HEK293 (cell line): Measurements from ENCODE around the gene ADCY6.
A peak's percentile ranks its signal among the peaks of the same experiment; 100 is the strongest.

Source experiments
- FEZF1 ChIP-seq: fragments of 450-650 bp; formaldehyde crosslinking; IDR thresholded peaks from 2 replicates; pipeline ENCODE4 v1.5.1; 2016; ENCODE audit warnings: missing biosample characterization, missing genetic modification characterization
- IKZF3 ChIP-seq: fragments of 450-650 bp; IDR thresholded peaks from 2 replicates; pipeline ENCODE4 v1.5.0; 2018; ENCODE audit warnings: missing biosample characterization, mild to moderate bottlenecking, missing genetic modification characterization, moderate library complexity
- PRDM1 ChIP-seq: fragments of 450-650 bp; formaldehyde crosslinking; IDR thresholded peaks from 2 replicates; pipeline ENCODE4; 2016; ENCODE audit warnings: missing biosample characterization, missing genetic modification characterization
- SCRT2 ChIP-seq: fragments of 450-650 bp; formaldehyde crosslinking; IDR thresholded peaks from 2 replicates; pipeline ENCODE4 v1.5.1; 2016; ENCODE audit warnings: missing biosample characterization, missing genetic modification characterization
- ZFHX2 ChIP-seq: fragments of 450-650 bp; formaldehyde crosslinking; conservative IDR thresholded peaks from 2 replicates; pipeline ENCODE4 v1.5.1; 2016; ENCODE audit warnings: missing biosample characterization, missing genetic modification characterization
- ZFP69B ChIP-seq: fragments of 450-650 bp; formaldehyde crosslinking; IDR thresholded peaks from 2 replicates; pipeline ENCODE4 v1.5.1; 2016; ENCODE audit warnings: missing biosample characterization, missing genetic modification characterization
- ZNF121 ChIP-seq: fragments of 450-650 bp; formaldehyde crosslinking; IDR thresholded peaks from 2 replicates; pipeline ENCODE4 v1.5.1; 2016; ENCODE audit warnings: missing biosample characterization, missing genetic modification characterization
- ZNF2 ChIP-seq: fragments of 450-650 bp; formaldehyde crosslinking; IDR thresholded peaks from 2 replicates; pipeline ENCODE4 v1.5.1; 2016; ENCODE audit warnings: missing biosample characterization, missing genetic modification characterization
- ZNF202 ChIP-seq: fragments of 450-650 bp; formaldehyde crosslinking; IDR thresholded peaks from 2 replicates; pipeline ENCODE4 v1.5.1; 2016; ENCODE audit warnings: missing biosample characterization, missing genetic modification characterization, borderline replicate concordance
- ZNF214 ChIP-seq: fragments of 450-650 bp; formaldehyde crosslinking; IDR thresholded peaks from 2 replicates; pipeline ENCODE4 v1.5.1; 2017; ENCODE audit warnings: missing biosample characterization, mild to moderate bottlenecking, missing genetic modification characterization, borderline replicate concordance
- ZNF426 ChIP-seq: fragments of 450-650 bp; formaldehyde crosslinking; IDR thresholded peaks from 2 replicates; pipeline ENCODE4 v1.5.1; 2017; ENCODE audit warnings: missing biosample characterization, missing genetic modification characterization, mild to moderate bottlenecking, inconsistent platforms, moderate library complexity
- ZNF558 ChIP-seq: fragments of 450-650 bp; formaldehyde crosslinking; IDR thresholded peaks from 2 replicates; pipeline ENCODE4 v1.5.1; 2016; ENCODE audit warnings: missing biosample characterization, missing genetic modification characterization
- ZNF747 ChIP-seq: fragments of 450-650 bp; formaldehyde crosslinking; IDR thresholded peaks from 2 replicates; pipeline ENCODE4 v1.5.1; 2016; ENCODE audit warnings: missing biosample characterization, missing genetic modification characterization
- TF ChIP-seq, protein P1 (sequence below): fragments of 450-650 bp; formaldehyde crosslinking; IDR thresholded peaks from 2 replicates; pipeline ENCODE4 v1.5.1; 2016; ENCODE audit warnings: missing biosample characterization, missing genetic modification characterization
- TF ChIP-seq, protein P2 (sequence below): fragments of 450-650 bp; formaldehyde crosslinking; IDR thresholded peaks from 2 replicates; pipeline ENCODE4 v1.5.1; 2016; ENCODE audit warnings: missing biosample characterization, missing genetic modification characterization, low read depth
- TF ChIP-seq, protein P3 (sequence below): fragments of 450-650 bp; formaldehyde crosslinking; IDR thresholded peaks from 2 replicates; pipeline ENCODE4 v1.5.1; 2016; ENCODE audit warnings: missing biosample characterization, missing genetic modification characterization
- TF ChIP-seq, protein P4 (sequence below): fragments of 450-650 bp; formaldehyde crosslinking; IDR thresholded peaks from 2 replicates; pipeline ENCODE4 v1.5.1; 2016; ENCODE audit warnings: missing biosample characterization, missing genetic modification characterization, borderline replicate concordance
- TF ChIP-seq, protein P5 (sequence below): fragments of 450-650 bp; formaldehyde crosslinking; IDR thresholded peaks from 2 replicates; pipeline ENCODE4 v1.5.1; 2017; ENCODE audit warnings: missing biosample characterization, missing genetic modification characterization
- TF ChIP-seq, protein P6 (sequence below): fragments of 450-650 bp; formaldehyde crosslinking; IDR thresholded peaks from 2 replicates; pipeline ENCODE4 v1.5.1; 2016; ENCODE audit warnings: missing biosample characterization, missing genetic modification characterization
- TF ChIP-seq, protein P7 (sequence below): fragments of 450-650 bp; formaldehyde crosslinking; IDR thresholded peaks from 2 replicates; pipeline ENCODE4 v1.5.1; 2016; ENCODE audit warnings: missing biosample characterization, missing genetic modification characterization

ADCY6 gene

DNA sequence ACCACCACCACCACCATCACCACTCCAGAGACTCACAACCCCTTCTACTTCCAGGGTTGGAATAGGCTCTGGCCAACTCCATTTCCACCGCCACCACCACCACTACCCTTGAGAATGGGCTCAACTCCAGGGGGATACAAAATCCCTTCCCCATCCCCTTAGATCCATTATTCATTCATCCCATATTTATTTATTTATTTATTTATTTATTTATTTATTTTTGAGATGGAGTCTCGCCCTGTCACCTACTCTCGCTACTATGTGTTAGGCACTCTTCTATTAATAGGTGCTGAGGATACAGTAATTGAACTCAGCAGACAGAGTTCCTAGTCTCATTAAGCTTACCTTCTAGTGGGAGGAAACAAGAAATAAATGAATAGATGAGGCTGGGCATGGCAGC, 4.8 kb upstream of the ADCY6 start (continued):
- TF ChIP-seq, protein P1, sequence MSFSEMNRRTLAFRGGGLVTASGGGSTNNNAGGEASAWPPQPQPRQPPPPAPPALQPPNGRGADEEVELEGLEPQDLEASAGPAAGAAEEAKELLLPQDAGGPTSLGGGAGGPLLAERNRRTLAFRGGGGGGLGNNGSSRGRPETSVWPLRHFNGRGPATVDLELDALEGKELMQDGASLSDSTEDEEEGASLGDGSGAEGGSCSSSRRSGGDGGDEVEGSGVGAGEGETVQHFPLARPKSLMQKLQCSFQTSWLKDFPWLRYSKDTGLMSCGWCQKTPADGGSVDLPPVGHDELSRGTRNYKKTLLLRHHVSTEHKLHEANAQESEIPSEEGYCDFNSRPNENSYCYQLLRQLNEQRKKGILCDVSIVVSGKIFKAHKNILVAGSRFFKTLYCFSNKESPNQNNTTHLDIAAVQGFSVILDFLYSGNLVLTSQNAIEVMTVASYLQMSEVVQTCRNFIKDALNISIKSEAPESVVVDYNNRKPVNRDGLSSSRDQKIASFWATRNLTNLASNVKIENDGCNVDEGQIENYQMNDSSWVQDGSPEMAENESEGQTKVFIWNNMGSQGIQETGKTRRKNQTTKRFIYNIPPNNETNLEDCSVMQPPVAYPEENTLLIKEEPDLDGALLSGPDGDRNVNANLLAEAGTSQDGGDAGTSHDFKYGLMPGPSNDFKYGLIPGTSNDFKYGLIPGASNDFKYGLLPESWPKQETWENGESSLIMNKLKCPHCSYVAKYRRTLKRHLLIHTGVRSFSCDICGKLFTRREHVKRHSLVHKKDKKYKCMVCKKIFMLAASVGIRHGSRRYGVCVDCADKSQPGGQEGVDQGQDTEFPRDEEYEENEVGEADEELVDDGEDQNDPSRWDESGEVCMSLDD (tag by site-specific recombination) = no peak
- TF ChIP-seq IKZF3 (no peak), FEZF1 (tag by site-specific recombination) (no peak), ZNF426 (peak; percentile 59), SCRT2 (tag by site-specific recombination) (no peak), ZNF214 (tag by site-specific recombination) (no peak), PRDM1 (tag by site-specific recombination) (no peak), ZFP69B (tag by site-specific recombination) (no peak), ZFHX2 (tag by site-specific recombination) (no peak), ZNF747 (tag by site-specific recombination) (no peak), ZNF121 (tag by site-specific recombination) (no peak), ZNF202 (tag by site-specific recombination) (no peak), ZNF558 (tag by site-specific recombination) (0 out of 2 replicates have a peak, but pooled peaks have one; percentile 35), ZNF2 (tag by site-specific recombination) (no peak)
- TF ChIP-seq, protein P2, sequence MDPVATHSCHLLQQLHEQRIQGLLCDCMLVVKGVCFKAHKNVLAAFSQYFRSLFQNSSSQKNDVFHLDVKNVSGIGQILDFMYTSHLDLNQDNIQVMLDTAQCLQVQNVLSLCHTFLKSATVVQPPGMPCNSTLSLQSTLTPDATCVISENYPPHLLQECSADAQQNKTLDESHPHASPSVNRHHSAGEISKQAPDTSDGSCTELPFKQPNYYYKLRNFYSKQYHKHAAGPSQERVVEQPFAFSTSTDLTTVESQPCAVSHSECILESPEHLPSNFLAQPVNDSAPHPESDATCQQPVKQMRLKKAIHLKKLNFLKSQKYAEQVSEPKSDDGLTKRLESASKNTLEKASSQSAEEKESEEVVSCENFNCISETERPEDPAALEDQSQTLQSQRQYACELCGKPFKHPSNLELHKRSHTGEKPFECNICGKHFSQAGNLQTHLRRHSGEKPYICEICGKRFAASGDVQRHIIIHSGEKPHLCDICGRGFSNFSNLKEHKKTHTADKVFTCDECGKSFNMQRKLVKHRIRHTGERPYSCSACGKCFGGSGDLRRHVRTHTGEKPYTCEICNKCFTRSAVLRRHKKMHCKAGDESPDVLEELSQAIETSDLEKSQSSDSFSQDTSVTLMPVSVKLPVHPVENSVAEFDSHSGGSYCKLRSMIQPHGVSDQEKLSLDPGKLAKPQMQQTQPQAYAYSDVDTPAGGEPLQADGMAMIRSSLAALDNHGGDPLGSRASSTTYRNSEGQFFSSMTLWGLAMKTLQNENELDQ (tag by site-specific recombination) = no peak
- TF ChIP-seq, protein P3, sequence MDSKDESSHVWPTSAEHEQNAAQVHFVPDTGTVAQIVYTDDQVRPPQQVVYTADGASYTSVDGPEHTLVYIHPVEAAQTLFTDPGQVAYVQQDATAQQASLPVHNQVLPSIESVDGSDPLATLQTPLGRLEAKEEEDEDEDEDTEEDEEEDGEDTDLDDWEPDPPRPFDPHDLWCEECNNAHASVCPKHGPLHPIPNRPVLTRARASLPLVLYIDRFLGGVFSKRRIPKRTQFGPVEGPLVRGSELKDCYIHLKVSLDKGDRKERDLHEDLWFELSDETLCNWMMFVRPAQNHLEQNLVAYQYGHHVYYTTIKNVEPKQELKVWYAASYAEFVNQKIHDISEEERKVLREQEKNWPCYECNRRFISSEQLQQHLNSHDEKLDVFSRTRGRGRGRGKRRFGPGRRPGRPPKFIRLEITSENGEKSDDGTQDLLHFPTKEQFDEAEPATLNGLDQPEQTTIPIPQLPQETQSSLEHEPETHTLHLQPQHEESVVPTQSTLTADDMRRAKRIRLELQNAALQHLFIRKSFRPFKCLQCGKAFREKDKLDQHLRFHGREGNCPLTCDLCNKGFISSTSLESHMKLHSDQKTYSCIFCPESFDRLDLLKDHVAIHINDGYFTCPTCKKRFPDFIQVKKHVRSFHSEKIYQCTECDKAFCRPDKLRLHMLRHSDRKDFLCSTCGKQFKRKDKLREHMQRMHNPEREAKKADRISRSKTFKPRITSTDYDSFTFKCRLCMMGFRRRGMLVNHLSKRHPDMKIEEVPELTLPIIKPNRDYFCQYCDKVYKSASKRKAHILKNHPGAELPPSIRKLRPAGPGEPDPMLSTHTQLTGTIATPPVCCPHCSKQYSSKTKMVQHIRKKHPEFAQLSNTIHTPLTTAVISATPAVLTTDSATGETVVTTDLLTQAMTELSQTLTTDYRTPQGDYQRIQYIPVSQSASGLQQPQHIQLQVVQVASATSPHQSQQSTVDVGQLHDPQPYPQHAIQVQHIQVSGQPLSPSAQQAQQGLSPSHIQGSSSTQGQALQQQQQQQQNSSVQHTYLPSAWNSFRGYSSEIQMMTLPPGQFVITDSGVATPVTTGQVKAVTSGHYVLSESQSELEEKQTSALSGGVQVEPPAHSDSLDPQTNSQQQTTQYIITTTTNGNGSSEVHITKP (tag by site-specific recombination) = no peak
- TF ChIP-seq, protein P4, sequence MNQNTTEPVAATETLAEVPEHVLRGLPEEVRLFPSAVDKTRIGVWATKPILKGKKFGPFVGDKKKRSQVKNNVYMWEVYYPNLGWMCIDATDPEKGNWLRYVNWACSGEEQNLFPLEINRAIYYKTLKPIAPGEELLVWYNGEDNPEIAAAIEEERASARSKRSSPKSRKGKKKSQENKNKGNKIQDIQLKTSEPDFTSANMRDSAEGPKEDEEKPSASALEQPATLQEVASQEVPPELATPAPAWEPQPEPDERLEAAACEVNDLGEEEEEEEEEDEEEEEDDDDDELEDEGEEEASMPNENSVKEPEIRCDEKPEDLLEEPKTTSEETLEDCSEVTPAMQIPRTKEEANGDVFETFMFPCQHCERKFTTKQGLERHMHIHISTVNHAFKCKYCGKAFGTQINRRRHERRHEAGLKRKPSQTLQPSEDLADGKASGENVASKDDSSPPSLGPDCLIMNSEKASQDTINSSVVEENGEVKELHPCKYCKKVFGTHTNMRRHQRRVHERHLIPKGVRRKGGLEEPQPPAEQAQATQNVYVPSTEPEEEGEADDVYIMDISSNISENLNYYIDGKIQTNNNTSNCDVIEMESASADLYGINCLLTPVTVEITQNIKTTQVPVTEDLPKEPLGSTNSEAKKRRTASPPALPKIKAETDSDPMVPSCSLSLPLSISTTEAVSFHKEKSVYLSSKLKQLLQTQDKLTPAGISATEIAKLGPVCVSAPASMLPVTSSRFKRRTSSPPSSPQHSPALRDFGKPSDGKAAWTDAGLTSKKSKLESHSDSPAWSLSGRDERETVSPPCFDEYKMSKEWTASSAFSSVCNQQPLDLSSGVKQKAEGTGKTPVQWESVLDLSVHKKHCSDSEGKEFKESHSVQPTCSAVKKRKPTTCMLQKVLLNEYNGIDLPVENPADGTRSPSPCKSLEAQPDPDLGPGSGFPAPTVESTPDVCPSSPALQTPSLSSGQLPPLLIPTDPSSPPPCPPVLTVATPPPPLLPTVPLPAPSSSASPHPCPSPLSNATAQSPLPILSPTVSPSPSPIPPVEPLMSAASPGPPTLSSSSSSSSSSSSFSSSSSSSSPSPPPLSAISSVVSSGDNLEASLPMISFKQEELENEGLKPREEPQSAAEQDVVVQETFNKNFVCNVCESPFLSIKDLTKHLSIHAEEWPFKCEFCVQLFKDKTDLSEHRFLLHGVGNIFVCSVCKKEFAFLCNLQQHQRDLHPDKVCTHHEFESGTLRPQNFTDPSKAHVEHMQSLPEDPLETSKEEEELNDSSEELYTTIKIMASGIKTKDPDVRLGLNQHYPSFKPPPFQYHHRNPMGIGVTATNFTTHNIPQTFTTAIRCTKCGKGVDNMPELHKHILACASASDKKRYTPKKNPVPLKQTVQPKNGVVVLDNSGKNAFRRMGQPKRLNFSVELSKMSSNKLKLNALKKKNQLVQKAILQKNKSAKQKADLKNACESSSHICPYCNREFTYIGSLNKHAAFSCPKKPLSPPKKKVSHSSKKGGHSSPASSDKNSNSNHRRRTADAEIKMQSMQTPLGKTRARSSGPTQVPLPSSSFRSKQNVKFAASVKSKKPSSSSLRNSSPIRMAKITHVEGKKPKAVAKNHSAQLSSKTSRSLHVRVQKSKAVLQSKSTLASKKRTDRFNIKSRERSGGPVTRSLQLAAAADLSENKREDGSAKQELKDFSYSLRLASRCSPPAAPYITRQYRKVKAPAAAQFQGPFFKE (tag by site-specific recombination) = no peak
- TF ChIP-seq, protein P5, sequence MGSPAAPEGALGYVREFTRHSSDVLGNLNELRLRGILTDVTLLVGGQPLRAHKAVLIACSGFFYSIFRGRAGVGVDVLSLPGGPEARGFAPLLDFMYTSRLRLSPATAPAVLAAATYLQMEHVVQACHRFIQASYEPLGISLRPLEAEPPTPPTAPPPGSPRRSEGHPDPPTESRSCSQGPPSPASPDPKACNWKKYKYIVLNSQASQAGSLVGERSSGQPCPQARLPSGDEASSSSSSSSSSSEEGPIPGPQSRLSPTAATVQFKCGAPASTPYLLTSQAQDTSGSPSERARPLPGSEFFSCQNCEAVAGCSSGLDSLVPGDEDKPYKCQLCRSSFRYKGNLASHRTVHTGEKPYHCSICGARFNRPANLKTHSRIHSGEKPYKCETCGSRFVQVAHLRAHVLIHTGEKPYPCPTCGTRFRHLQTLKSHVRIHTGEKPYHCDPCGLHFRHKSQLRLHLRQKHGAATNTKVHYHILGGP (tag by site-specific recombination) = no peak
- TF ChIP-seq, protein P6, sequence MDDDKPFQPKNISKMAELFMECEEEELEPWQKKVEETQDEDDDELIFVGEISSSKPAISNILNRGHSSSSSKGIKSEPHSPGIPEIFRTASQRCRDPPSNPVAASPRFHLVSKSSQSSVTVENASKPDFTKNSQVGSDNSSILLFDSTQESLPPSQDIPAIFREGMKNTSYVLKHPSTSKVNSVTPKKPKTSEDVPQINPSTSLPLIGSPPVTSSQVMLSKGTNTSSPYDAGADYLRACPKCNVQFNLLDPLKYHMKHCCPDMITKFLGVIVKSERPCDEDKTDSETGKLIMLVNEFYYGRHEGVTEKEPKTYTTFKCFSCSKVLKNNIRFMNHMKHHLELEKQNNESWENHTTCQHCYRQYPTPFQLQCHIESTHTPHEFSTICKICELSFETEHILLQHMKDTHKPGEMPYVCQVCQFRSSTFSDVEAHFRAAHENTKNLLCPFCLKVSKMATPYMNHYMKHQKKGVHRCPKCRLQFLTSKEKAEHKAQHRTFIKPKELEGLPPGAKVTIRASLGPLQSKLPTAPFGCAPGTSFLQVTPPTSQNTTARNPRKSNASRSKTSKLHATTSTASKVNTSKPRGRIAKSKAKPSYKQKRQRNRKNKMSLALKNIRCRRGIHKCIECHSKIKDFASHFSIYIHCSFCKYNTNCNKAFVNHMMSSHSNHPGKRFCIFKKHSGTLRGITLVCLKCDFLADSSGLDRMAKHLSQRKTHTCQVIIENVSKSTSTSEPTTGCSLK (tag by site-specific recombination) = no peak
- TF ChIP-seq, protein P7, sequence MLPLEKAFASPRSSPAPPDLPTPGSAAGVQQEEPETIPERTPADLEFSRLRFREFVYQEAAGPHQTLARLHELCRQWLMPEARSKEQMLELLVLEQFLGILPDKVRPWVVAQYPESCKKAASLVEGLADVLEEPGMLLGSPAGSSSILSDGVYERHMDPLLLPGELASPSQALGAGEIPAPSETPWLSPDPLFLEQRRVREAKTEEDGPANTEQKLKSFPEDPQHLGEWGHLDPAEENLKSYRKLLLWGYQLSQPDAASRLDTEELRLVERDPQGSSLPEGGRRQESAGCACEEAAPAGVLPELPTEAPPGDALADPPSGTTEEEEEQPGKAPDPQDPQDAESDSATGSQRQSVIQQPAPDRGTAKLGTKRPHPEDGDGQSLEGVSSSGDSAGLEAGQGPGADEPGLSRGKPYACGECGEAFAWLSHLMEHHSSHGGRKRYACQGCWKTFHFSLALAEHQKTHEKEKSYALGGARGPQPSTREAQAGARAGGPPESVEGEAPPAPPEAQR (tag by site-specific recombination) = no peak
